OCI-LY7 (cell line): ENCODE data around the gene ERICH6. TPM values are rescaled to one million over a fixed set of nuclear protein-coding genes. Genes with fewer than 3 reads are reported as not detected.

Experiments used
- BruUV-seq: library from RNA; stranded (reverse); fragments of 400-500 nt; replicated peaks from 2 replicates; lab custom pipeline; 2021; lab: Mats Ljungman, UMichigan
- CTCF ChIA-PET: fragments of 300-600 bp; sonication (Branson Sonifier 250); formaldehyde crosslinking; loops from one replicate; lab custom pipeline; 2022; ENCODE audit warnings: antibody characterized with exemption; ENCODE audit not compliant: unreplicated experiment; lab: Charles Lee
- POLR2A ChIA-PET: fragments of 300-600 bp; sonication (Branson Sonifier 250); formaldehyde crosslinking; loops from one replicate; lab custom pipeline; 2022; ENCODE audit warnings: antibody characterized with exemption; lab: Charles Lee
- DNase-seq: peaks from one replicate; pipeline ENCODE4 v3.0.0-alpha.2; 2015; ENCODE audit warnings: low spot score
- H2AFZ ChIP-seq: fragments of 200-600 bp; sonication (generic), shearing (Covaris generic); 2 replicates; pipeline ENCODE4 v1.6.1; 2014; ENCODE audit warnings: mild to moderate bottlenecking, antibody characterized with exemption, low read length, moderate library complexity
- H3K27ac ChIP-seq: fragments of 200-600 bp; sonication (generic); 2 replicates; pipeline ENCODE4 v1.5.1; 2014; ENCODE audit warnings: mixed run types, low read depth, mild to moderate bottlenecking, moderate library complexity, low read length, inconsistent platforms; ENCODE audit not compliant: poor library complexity, severe bottlenecking
- H3K36me3 ChIP-seq: fragments of 200-600 bp; sonication (generic); 2 replicates; pipeline ENCODE4 v1.6.1; 2014; ENCODE audit warnings: mild to moderate bottlenecking, antibody characterized with exemption, low read length, moderate library complexity, mixed read lengths; ENCODE audit not compliant: insufficient read depth
- H3K4me1 ChIP-seq: fragments of 200-600 bp; sonication (generic); 2 replicates; pipeline ENCODE4 v1.5.1; 2014; ENCODE audit warnings: mild to moderate bottlenecking, low read length; ENCODE audit not compliant: insufficient read depth, poor library complexity, severe bottlenecking
- H3K4me2 ChIP-seq: fragments of 200-600 bp; sonication (generic); 2 replicates; pipeline ENCODE4 v1.6.1; 2014; ENCODE audit warnings: mild to moderate bottlenecking, low read length
- H3K4me3 ChIP-seq: fragments of 200-600 bp; sonication (generic); 2 replicates; pipeline ENCODE4 v1.5.1; 2014; ENCODE audit warnings: mild to moderate bottlenecking, low read depth, low read length; ENCODE audit not compliant: poor library complexity, severe bottlenecking
- H3K79me2 ChIP-seq: fragments of 200-600 bp; sonication (generic); 2 replicates; pipeline ENCODE4 v1.6.1; 2016; ENCODE audit warnings: low read depth, mild to moderate bottlenecking, low read length, moderate library complexity, mixed read lengths; ENCODE audit not compliant: insufficient read depth
- H3K9me2 ChIP-seq: fragments of 200-600 bp; sonication (generic); 2 replicates; pipeline ENCODE4 v1.6.1; 2016; ENCODE audit warnings: mild to moderate bottlenecking, low read length, mixed read lengths; ENCODE audit not compliant: insufficient read depth
- H3K9me3 ChIP-seq: fragments of 200-600 bp; sonication (generic); 2 replicates; pipeline ENCODE4 v1.6.1; 2014; ENCODE audit warnings: mild to moderate bottlenecking, mixed run types, low read length, mixed read lengths
- H4K20me1 ChIP-seq: fragments of 200-600 bp; sonication (generic); 2 replicates; pipeline ENCODE4 v1.6.1; 2014; ENCODE audit warnings: mild to moderate bottlenecking, antibody characterized with exemption, low read length, moderate library complexity, mixed read lengths; ENCODE audit not compliant: insufficient read depth
- CTCF ChIP-seq: fragments of 200-600 bp; sonication (generic); conservative IDR thresholded peaks from 2 replicates; pipeline ENCODE4 v1.5.1; 2014; ENCODE audit warnings: mild to moderate bottlenecking, antibody characterized with exemption, low read length, moderate library complexity, mixed read lengths
- EZH2phosphoT487 ChIP-seq: fragments of 200-600 bp; sonication (generic); IDR thresholded peaks from 2 replicates; pipeline ENCODE4 v1.6.1; 2018; ENCODE audit warnings: low read depth, borderline replicate concordance, mild to moderate bottlenecking, mixed run types, antibody characterized with exemption, low read length, moderate library complexity, mixed read lengths
- intact Hi-C: fragments of 100-400 bp; cut with micrococcal nuclease; formaldehyde crosslinking; loops from one replicate; pipeline ENCODE4 v1.10.0; 2022; ENCODE audit not compliant: unreplicated experiment
- total RNA-seq, 2 experiments: library from RNA; depleted of rRNA in 1 of 2; stranded (reverse); fragments of >200 nt in 1 of 2; shearing (Covaris generic) in 1 of 2; gene quantifications; 2 replicates each; pipeline ENCODE4 v1.2.3, GENCODE V29; 2014 to 2022

ERICH6 gene
- total RNA-seq, 2 experiments from 2014 or later: 0.38 to 0.41 TPM

GRCh38 chr3:150662410-150663200, 41.1 kb downstream of the ERICH6 start:
- Histone ChIP-seq H3K36me3 (no peaks in the 10 kb centered on the region), H3K4me2 (no peak overlapping the region), H3K79me2 (no peaks in the 10 kb centered on the region), H2AFZ (no peak overlapping the region), H3K9me3 (no peaks in the 10 kb centered on the region), H3K4me1 (no peaks in the 10 kb centered on the region), H3K9me2 (no peaks in the 10 kb centered on the region), H3K27ac (no peak overlapping the region), H4K20me1 (no peaks in the 10 kb centered on the region), H3K4me3 (no peak overlapping the region)
- no peak for TF ChIP-seq CTCF
- TF ChIP-seq EZH2phosphoT487: no peak
- ChIA-PET POLR2A (no interaction called here), CTCF (no interaction called here)
- DNase-seq: no peak
- intact Hi-C loops: no loop called here
- BruUV-seq: no TSS peak

GRCh38 chr3:150656316-150656715, 47.4 kb downstream of the ERICH6 start:
- H3K79me2 ChIP-seq: no peaks in the 10 kb centered on the region
- H3K36me3 ChIP-seq: no peaks in the 10 kb centered on the region
- no peak for DNase-seq
- no peak overlapping the region for H3K27ac ChIP-seq
- intact Hi-C loops: no loop called here
- H3K9me2 ChIP-seq: no peaks in the 10 kb centered on the region
- no TSS peak for BruUV-seq
- H3K9me3 ChIP-seq: no peaks in the 10 kb centered on the region
- POLR2A ChIA-PET: no interaction called here
- H3K4me3 ChIP-seq: no peak overlapping the region
- no peak overlapping the region for H3K4me2 ChIP-seq
- no peaks in the 10 kb centered on the region for H3K4me1 ChIP-seq
- H2AFZ ChIP-seq: no peak overlapping the region
- H4K20me1 ChIP-seq: no peaks in the 10 kb centered on the region
- CTCF ChIA-PET: no interaction called here
- TF ChIP-seq EZH2phosphoT487: no peak
- no peak for TF ChIP-seq CTCF

GRCh38 chr3:150653110-150653561, 50.6 kb downstream of the ERICH6 start:
- Histone ChIP-seq H3K36me3 (no peaks in the 10 kb centered on the region), H2AFZ (no peak overlapping the region), H3K4me3 (no peak overlapping the region), H3K4me2 (no peak overlapping the region), H3K9me3 (no peaks in the 10 kb centered on the region), H4K20me1 (no peaks in the 10 kb centered on the region), H3K9me2 (no peaks in the 10 kb centered on the region), H3K27ac (no peak overlapping the region), H3K4me1 (no peaks in the 10 kb centered on the region), H3K79me2 (no peaks in the 10 kb centered on the region)
- no TSS peak for BruUV-seq
- intact Hi-C loops: no loop called here
- no peak for DNase-seq
- POLR2A ChIA-PET: no interaction called here
- CTCF ChIA-PET: no interaction called here
- no peak for TF ChIP-seq CTCF
- TF ChIP-seq EZH2phosphoT487: no peak
